Gastroesophageal sphincter (tissue), 4 donors: Measurements from ENCODE around the gene TOMM6. TPM values are rescaled to one million over a fixed set of nuclear protein-coding genes. Genes with fewer than 3 reads are reported as not detected.

Source experiments
- ATAC-seq: fragments of 150-250 bp; one replicate; pipeline ENCODE4 v1.9.1; 2016; ENCODE audit warnings: mild to moderate bottlenecking, moderate library complexity
- H3K27ac ChIP-seq, 4 donors: fragments of 200-600 bp; sonication (generic) in 3 of 4; 1 replicate in 3 of 4; 2 replicates in 1 of 4; pipeline ENCODE4 v1.5.1; 2016 to 2019
- H3K27me3 ChIP-seq: fragments of 200-600 bp; sonication (generic); one replicate; pipeline ENCODE4 v1.5.1; 2019
- H3K36me3 ChIP-seq, 2 donors: fragments of 200-600 bp; sonication (generic); one replicate each; pipeline ENCODE4 v1.5.1; 2019; ENCODE audit warnings: control low read depth in 1 of 2
- H3K4me1 ChIP-seq, 3 donors: fragments of 200-600 bp; sonication (generic); 1 replicate in 2 of 3; 2 replicates in 1 of 3; pipeline ENCODE4 v1.5.1; 2016 to 2019; ENCODE audit warnings: control low read depth in 2 of 3
- H3K4me3 ChIP-seq, 2 donors: fragments of 200-600 bp; sonication (generic); one replicate each; pipeline ENCODE4 v1.5.1; 2019; ENCODE audit warnings: mild to moderate bottlenecking in 1 of 2, moderate library complexity in 1 of 2
- H3K9me3 ChIP-seq, 3 donors: fragments of 200-600 bp; sonication (generic); one replicate each; pipeline ENCODE4 v1.5.1; 2017 to 2019; ENCODE audit warnings: control low read depth in 2 of 3
- CTCF ChIP-seq, 4 experiments: fragments of 200-600 bp in 2 of 4; fragments of 450-650 bp in 2 of 4; sonication (generic) in 1 of 4; IDR thresholded peaks; one replicate each; pipeline ENCODE4 v1.5.1; 2017 to 2019; ENCODE audit warnings: antibody characterized with exemption in 4 of 4, mild to moderate bottlenecking in 2 of 4, moderate library complexity in 2 of 4
- EP300 ChIP-seq: sonication (generic); formaldehyde crosslinking; IDR thresholded peaks from one replicate; pipeline ENCODE4 v1.6.1; 2017; ENCODE audit warnings: antibody characterized with exemption, mild to moderate bottlenecking
- POLR2A ChIP-seq, 2 donors: fragments of 450-650 bp; IDR thresholded peaks; one replicate each; pipeline ENCODE4 v1.6.1; 2017; ENCODE audit warnings: antibody characterized with exemption in 2 of 2, mild to moderate bottlenecking in 2 of 2, moderate library complexity in 1 of 2
- POLR2AphosphoS5 ChIP-seq: sonication (generic); formaldehyde crosslinking; IDR thresholded peaks from one replicate; pipeline ENCODE4 v1.6.1; 2017; ENCODE audit warnings: antibody characterized with exemption
- WGBS, 2 donors: methylation state at CpG; one replicate each; pipeline ENCODE4 v1.1.5; 2018; ENCODE audit warnings: low coverage in 1 of 2; 5-methylcytosine and 5-hydroxymethylcytosine counted together
- total RNA-seq, 4 donors: library from RNA; depleted of rRNA; stranded (reverse); fragments of >200 nt; gene quantifications; one replicate each; pipeline ENCODE4 v1.1.0, GENCODE V29; 2016

TOMM6 gene
- total RNA-seq, 4 donors from 2014 or later: 74.2 to 120 (median 91.3) TPM

- Histone ChIP-seq H3K27ac (no peak overlapping the region), H3K9me3 (no peaks in the 10 kb centered on the region), H3K4me3 (no peak overlapping the region), H3K27me3 (no peaks in the 10 kb centered on the region), H3K36me3 (no peaks in the 10 kb centered on the region), H3K4me1 (no peaks in the 10 kb centered on the region)
- WGBS, 2 donors: 90% methylated on average over 5 of the region's 6 CpGs; no CpG with 5 or more reads in 1 of the 2 donors
- ATAC-seq: no peak
- TF ChIP-seq POLR2A (IDR thresholded peaks at IDR 0.05) (no peak), CTCF (IDR thresholded peaks at IDR 0.05) (no peak), EP300 (no peak), POLR2AphosphoS5 (no peak)
Observed at GRCh38 chr6:41743406-41744235, 43.9 kb upstream of the TOMM6 start.

GRCh38 chr6:41744236-41744787 is 43.2 kb upstream of the TOMM6 start:
- no peak overlapping the region for H3K4me3 ChIP-seq
- no peaks in the 10 kb centered on the region for H3K4me1 ChIP-seq
- no peaks in the 10 kb centered on the region for H3K27me3 ChIP-seq
- TF ChIP-seq POLR2AphosphoS5 (no peak), POLR2A (IDR thresholded peaks at IDR 0.05) (no peak), EP300 (no peak), CTCF (IDR thresholded peaks at IDR 0.05) (no peak)
- H3K36me3 ChIP-seq: no peaks in the 10 kb centered on the region
- no peak for ATAC-seq
- H3K27ac ChIP-seq: no peak overlapping the region
- no peaks in the 10 kb centered on the region for H3K9me3 ChIP-seq
- WGBS, 2 donors: 40 to 100% methylated on average over 1 of the region's 7 CpGs

GRCh38 chr6:41746107-41746506 is 41.4 kb upstream of the TOMM6 start:
- Histone ChIP-seq H3K36me3 (no peaks in the 10 kb centered on the region), H3K4me1 (no peaks in the 10 kb centered on the region), H3K27ac (no peak overlapping the region), H3K4me3 (no peak overlapping the region), H3K9me3 (no peaks in the 10 kb centered on the region), H3K27me3 (no peaks in the 10 kb centered on the region)
- WGBS, 2 donors: 95 to 100% methylated on average over 4 to 9 of the region's 10 CpGs
- no peak for ATAC-seq
- TF ChIP-seq CTCF (IDR thresholded peaks at IDR 0.05): no peak
- no peak for TF ChIP-seq EP300

GRCh38 chr6:41747256-41748101 is 40.0 kb upstream of the TOMM6 start, which contains the start of gene PGC:
PGC (minus strand) TSS chr6:41747397; CDS start chr6:41747334, 63 bp downstream.
- TF ChIP-seq POLR2AphosphoS5 (no peak), EP300 (no peak), CTCF (IDR thresholded peaks at IDR 0.05) (no peak), POLR2A (IDR thresholded peaks at IDR 0.05) (no peak)
- H3K4me3 ChIP-seq: no peak within 1 kb of the TSS
- no peaks in the 10 kb centered on the region for H3K27me3 ChIP-seq
- no peaks in the 10 kb centered on the region for H3K36me3 ChIP-seq
- no peaks in the 10 kb centered on the region for H3K9me3 ChIP-seq
- no peaks in the 10 kb centered on the region for H3K4me1 ChIP-seq
- ATAC-seq: no peak
- 87 to 94% methylated on average over 8 to 14 of the region's 15 CpGs for WGBS, 2 donors
- H3K27ac ChIP-seq: no peak within 1 kb of the TSS
